ENCODE measurements around the gene TICAM1.
A peak's percentile ranks its signal among the peaks of the same experiment; 100 is the strongest.

The TICAM1 gene

GRCh38 chr19:4816202-4816949, 15.1 kb downstream of the TICAM1 start:
- no peak overlapping the region for H3K4me3 ChIP-seq (ENCODE audit: low read depth, low read length)
- no peak for DNase-seq (ENCODE audit: low read depth)
- TF ChIP-seq POLR2A (IDR thresholded peaks at IDR 0.05; ENCODE audit: extremely low read depth, insufficient read length) (no peak), CTCF (IDR thresholded peaks at IDR 0.05; ENCODE audit: low read depth, low read length) (no peak), MAX (IDR thresholded peaks at IDR 0.05; ENCODE audit: low read depth, low read length) (no peak), MYC (IDR thresholded peaks at IDR 0.05; ENCODE audit: low read depth, low read length) (no peak)

DNA sequence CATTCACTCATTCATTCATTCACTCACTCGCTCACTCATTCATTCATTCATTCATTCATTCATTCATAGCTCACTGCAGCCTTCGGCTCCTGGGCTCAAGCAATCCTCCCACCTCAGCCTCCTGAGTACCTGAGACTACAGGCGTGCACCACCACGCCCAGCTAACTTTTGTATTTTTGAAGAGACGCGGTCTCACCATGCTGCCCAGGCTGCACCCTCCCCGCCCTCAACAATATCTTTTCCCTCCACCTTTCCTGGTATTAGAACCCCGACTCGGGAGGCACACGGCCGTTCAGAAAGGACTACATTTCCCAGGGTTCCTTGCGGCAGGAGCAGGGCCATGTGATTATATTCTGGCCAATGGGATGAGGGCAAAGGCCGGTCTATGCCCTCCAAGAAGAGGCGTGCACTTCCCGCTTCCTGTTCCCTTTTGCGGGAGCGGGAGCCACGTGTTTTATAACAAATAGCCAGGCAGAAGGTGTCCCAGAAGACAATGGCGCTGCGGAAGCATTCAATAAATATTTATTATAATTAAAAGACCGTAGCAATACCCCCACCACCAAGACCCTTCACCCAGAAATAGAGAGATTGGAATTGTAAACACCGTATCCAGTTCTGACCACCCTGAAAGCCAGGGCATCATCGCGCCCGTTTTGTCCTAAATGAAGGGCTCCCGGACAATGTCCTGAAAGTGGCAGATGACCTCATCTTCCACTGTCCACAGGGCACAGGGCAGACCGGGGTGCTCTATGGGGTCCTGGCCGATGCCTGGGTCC, 15.9 kb downstream of the TICAM1 start:
- TF ChIP-seq MAX (IDR thresholded peaks at IDR 0.05; ENCODE audit: low read depth, low read length), result peak; percentile 99
- peak; percentile 18 for TF ChIP-seq POLR2A (IDR thresholded peaks at IDR 0.05; ENCODE audit: extremely low read depth, insufficient read length)
- TF ChIP-seq CTCF (IDR thresholded peaks at IDR 0.05; ENCODE audit: low read depth, low read length), result no peak
- peak; percentile 98 for TF ChIP-seq MYC (IDR thresholded peaks at IDR 0.05; ENCODE audit: low read depth, low read length)
- DNase-seq (ENCODE audit: low read depth), result peak; percentile 92

GRCh38 chr19:4814625-4815425, 16.7 kb downstream of the TICAM1 start:
- H3K4me3 ChIP-seq (ENCODE audit: low read depth, low read length), result no peak overlapping the region
- DNase-seq (ENCODE audit: low read depth), result no peak
- no peak for TF ChIP-seq POLR2A (IDR thresholded peaks at IDR 0.05; ENCODE audit: extremely low read depth, insufficient read length)
- TF ChIP-seq MYC (IDR thresholded peaks at IDR 0.05; ENCODE audit: low read depth, low read length), result no peak
- TF ChIP-seq MAX (IDR thresholded peaks at IDR 0.05; ENCODE audit: low read depth, low read length), result no peak
- no peak for TF ChIP-seq CTCF (IDR thresholded peaks at IDR 0.05; ENCODE audit: low read depth, low read length)

More for the DNA sequence above, 15.9 kb downstream of the TICAM1 start:
- H3K4me3 ChIP-seq (ENCODE audit: low read depth, low read length), result no peak overlapping the region

DNA sequence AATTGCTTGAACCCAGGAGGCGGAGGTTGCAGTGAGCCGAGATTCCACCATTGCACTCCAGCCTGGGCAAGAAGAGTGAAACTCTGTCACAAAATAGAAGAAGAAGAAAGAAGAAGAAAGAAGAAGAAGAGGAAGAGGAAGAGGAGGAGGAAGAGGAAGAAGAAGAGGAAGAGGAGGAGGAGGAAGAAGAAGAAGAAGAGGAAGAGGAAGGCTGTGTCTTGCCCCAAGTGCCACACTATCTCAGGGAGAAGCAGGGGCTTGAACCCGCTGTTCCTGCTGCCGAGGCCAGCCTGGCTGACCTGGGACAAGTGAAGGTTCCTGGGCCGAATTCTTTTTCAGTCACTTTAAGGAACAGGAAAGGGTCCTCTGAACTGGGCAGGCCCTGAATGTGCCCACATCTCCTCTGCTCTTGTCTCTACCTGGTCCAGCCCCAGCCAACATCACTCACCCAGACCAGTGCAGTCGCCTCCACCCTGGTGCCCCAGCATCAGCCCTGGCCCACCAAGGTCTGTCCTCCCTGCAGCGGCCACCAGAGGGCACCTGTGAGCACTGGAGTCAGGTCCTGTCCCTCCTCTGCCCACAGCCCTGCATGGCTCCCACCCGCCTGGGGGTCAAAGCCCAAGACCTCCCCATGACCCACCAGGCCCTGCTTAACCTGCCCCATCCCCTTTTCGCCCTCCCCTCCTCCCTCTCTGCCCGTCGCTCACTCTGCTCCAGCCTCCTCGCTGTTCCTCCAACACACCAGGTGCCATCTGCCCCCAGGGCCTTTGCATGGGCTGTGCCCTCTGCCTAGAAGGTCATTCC, 20.0 kb downstream of the TICAM1 start:
- DNase-seq (ENCODE audit: low read depth), result peak; percentile 70
- TF ChIP-seq MAX (IDR thresholded peaks at IDR 0.05; ENCODE audit: low read depth, low read length) (no peak), POLR2A (IDR thresholded peaks at IDR 0.05; ENCODE audit: extremely low read depth, insufficient read length) (no peak), MYC (IDR thresholded peaks at IDR 0.05; ENCODE audit: low read depth, low read length) (no peak), CTCF (IDR thresholded peaks at IDR 0.05; ENCODE audit: low read depth, low read length) (peak; percentile 75)
- H3K4me3 ChIP-seq (ENCODE audit: low read depth, low read length), result no peak overlapping the region

GRCh38 chr19:4807188-4807587, 24.3 kb downstream of the TICAM1 start:
- no peak for TF ChIP-seq POLR2A (IDR thresholded peaks at IDR 0.05; ENCODE audit: extremely low read depth, insufficient read length)
- TF ChIP-seq MYC (IDR thresholded peaks at IDR 0.05; ENCODE audit: low read depth, low read length), result no peak
- TF ChIP-seq MAX (IDR thresholded peaks at IDR 0.05; ENCODE audit: low read depth, low read length), result no peak
- no peak for TF ChIP-seq CTCF (IDR thresholded peaks at IDR 0.05; ENCODE audit: low read depth, low read length)
- DNase-seq (ENCODE audit: low read depth), result peak; percentile 75
- H3K4me3 ChIP-seq (ENCODE audit: low read depth, low read length), result no peak overlapping the region

Measured in NB4 (cell line).